Measurements from ENCODE around the gene OBSCN.

OBSCN gene

GRCh38 chr1:228373004-228373680, 165.3 kb downstream of the OBSCN start:
- no peak for TF ChIP-seq JUND (IDR thresholded peaks at IDR 0.05; ENCODE audit: low read depth)
- no peak for DNase-seq (ENCODE audit: low read depth in 1 of 2, low spot score in 1 of 2)
- in situ Hi-C loops (cut with HindIII; ENCODE audit: low pct_unique_long_range_greater_than_20kb, low sequenced_read_pairs) = no loop called here

DNA sequence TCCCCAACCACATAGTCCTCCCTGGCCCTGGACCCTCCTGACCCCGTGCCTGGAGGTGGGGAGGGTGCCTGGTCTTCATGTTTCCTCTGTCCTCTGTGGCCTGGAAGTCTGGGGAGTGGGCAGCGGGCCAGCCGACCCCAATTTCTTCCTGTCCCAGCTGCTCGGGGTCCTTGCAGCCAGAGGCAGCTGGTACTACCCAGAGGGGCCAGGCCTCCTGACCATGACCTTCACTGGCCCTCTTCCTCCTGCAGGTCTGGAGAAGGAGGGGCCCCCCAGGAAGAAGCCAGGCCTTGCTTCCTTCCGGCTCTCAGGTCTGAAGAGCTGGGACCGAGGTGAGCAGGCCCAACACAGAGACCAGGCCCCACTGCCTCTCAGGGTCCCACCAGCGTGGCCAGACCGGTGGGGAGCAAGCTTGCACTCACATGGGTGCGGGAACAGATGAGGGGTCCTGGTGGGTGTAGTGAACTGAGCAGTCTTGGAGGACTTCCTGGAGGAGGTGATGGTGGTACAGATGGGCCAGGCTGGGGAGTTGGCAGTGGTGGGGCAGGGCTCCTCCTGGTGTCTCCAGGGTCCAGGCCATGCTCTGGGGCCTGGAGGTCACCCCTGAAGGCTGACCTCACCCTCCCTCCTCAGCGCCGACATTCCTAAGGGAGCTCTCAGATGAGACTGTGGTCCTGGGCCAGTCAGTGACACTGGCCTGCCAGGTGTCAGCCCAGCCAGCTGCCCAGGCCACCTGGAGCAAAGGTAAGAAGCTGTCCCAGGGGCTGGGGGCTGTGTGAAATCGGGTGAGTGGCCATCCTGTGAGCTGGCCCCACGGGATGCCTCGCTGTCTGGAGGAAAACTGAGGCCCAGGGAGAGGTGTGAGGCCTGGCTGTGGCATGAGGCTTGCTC, 166.1 kb downstream of the OBSCN start:
- no peak for TF ChIP-seq JUND (IDR thresholded peaks at IDR 0.05; ENCODE audit: low read depth)
- in situ Hi-C loops (cut with HindIII; ENCODE audit: low pct_unique_long_range_greater_than_20kb, low sequenced_read_pairs) = no loop called here
- no peak for DNase-seq (ENCODE audit: low read depth in 1 of 2, low spot score in 1 of 2)

DNA sequence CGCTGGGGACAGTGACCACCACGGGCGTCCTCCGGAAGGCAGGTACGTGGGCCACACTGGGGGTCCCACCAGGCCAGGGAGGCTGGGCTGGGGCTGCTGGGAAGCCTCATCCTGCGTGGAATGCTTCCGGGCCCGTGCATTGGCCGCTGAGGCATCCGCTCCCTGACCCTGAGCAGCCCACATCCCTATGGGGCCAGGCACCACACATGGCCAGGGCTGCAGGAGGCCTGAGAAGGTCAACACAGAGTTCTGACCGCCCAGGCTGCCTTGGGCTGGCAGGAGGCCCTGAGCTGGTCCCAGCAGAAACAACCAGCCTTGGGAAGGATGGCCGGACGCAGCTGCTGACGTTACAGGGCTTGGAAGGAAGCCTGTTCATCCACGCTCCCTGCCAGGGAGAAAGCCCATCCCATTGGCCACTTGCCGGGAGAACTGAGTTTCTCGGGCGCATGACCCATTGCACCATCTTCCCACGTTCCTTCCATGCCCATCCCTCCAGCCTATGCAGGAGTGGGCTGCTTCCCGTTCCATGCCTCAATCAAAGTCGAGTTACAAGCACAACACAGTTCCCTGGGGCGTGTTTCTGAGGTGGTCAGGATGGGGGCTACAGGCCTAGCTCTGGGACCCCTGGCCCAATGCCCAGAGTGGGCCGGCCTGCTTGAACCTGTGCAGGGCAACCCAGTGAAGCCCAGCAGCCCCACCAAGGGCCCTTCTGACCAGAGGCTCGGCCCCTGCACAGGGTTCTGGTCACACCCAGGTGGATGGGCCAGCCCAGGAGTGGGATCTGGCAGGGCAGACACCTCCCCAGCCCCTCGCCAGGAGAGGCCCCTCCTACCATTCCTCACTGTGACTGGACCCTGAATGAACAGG, 167.1 kb downstream of the OBSCN start:
- in situ Hi-C loops (cut with HindIII; ENCODE audit: low pct_unique_long_range_greater_than_20kb, low sequenced_read_pairs) = no loop called here
- DNase-seq (ENCODE audit: low read depth in 1 of 2, low spot score in 1 of 2) = no peak
- TF ChIP-seq JUND (IDR thresholded peaks at IDR 0.05; ENCODE audit: low read depth) = no peak

- in situ Hi-C loops (cut with HindIII; ENCODE audit: low pct_unique_long_range_greater_than_20kb, low sequenced_read_pairs) = no loop called here
- no peak for TF ChIP-seq JUND (IDR thresholded peaks at IDR 0.05; ENCODE audit: low read depth)
- no peak for DNase-seq (ENCODE audit: low read depth in 1 of 2, low spot score in 1 of 2)
Observed at GRCh38 chr1:228375578-228376261, 167.9 kb downstream of the OBSCN start.

DNA sequence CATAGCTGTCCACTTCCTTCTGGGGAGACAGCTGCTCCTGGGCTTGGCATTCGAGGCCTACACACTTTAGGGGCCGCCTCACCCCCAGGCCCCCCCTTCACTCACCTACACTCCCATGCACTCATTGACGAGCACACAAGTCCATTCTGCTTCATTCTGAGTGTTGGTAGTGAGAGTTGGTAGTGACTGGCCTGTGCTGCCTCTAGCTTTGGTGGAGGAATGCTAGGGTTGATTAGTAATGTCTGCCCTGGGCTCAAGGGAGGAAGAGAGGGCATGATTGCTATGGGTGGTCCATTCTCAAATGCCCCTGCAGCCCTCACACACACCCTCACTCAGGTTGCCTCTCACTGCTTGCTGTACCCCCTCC, 168.4 kb downstream of the OBSCN start:
- TF ChIP-seq JUND (IDR thresholded peaks at IDR 0.05; ENCODE audit: low read depth) = no peak
- in situ Hi-C loops (cut with HindIII; ENCODE audit: low pct_unique_long_range_greater_than_20kb, low sequenced_read_pairs) = no loop called here

DNA sequence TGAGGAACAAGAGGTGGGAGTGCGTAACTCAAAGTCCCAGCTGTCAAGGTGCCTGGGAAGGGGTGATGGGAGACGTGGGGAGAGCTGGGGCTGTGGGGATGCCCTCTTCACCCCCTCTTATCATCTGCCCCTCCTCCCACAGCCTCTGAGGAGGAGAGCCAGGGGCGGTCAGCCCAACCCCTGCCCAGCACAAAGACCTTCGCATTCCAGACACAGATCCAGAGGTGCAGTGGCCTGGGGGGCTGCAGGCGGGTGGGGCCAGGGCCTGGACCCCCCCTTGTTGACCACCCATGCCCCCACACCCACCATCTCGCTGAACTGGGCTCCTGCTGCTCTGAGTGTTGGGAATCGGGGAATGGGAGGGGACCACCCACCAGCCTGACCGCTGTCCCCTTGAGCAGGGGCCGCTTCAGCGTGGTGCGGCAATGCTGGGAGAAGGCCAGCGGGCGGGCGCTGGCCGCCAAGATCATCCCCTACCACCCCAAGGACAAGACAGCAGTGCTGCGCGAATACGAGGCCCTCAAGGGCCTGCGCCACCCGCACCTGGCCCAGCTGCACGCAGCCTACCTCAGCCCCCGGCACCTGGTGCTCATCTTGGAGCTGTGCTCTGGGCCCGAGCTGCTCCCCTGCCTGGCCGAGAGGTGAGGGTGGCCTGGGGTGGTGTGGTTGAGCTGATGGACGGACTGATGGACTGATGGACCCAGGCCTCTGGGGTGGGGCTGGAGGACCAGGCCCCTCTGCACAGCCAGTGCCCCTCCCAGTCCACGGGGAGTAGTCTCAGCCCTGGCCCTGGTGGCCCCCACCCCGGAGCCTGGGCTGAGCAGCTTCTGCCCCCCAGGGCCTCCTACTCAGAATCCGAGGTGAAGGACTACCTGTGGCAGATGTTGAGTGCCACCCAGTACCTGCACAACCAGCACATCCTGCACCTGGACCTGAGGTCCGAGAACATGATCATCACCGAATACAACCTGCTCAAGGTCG, 169.1 kb downstream of the OBSCN start:
- no peak for DNase-seq (ENCODE audit: low read depth in 1 of 2, low spot score in 1 of 2)
- TF ChIP-seq JUND (IDR thresholded peaks at IDR 0.05; ENCODE audit: low read depth) = no peak
- in situ Hi-C loops (cut with HindIII; ENCODE audit: low pct_unique_long_range_greater_than_20kb, low sequenced_read_pairs) = no loop called here

More for the DNA sequence above, 168.4 kb downstream of the OBSCN start:
- peak in 1 of 2 experiments; percentile 41 for DNase-seq (ENCODE audit: low read depth in 1 of 2, low spot score in 1 of 2)

DNA sequence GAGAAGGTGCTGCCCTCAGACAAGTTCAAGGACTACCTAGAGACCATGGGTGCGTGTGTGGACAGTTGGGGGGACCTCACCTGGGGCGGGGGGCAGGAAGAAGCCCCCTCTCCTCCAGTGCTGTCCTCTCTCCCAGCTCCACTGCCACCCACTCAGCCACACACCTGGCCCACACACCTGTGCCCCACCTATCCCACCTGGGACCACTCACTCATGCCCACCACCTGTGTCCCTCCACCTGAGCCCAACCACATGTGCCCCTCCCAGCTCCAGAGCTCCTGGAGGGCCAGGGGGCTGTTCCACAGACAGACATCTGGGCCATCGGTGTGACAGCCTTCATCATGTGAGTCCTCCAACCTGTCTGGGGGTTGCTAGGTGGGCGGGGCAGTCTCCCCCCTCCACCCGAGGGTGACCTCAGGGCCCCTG, 169.8 kb downstream of the OBSCN start:
- in situ Hi-C loops (cut with HindIII; ENCODE audit: low pct_unique_long_range_greater_than_20kb, low sequenced_read_pairs) = no loop called here
- no peak for DNase-seq (ENCODE audit: low read depth in 1 of 2, low spot score in 1 of 2)
- TF ChIP-seq JUND (IDR thresholded peaks at IDR 0.05; ENCODE audit: low read depth) = no peak

GRCh38 chr1:228378090-228378872, 170.4 kb downstream of the OBSCN start:
- peak; percentile 91 to 97 for DNase-seq (ENCODE audit: low read depth in 1 of 2, low spot score in 1 of 2)
- in situ Hi-C loops (cut with HindIII; ENCODE audit: low pct_unique_long_range_greater_than_20kb, low sequenced_read_pairs) = no loop called here
- TF ChIP-seq JUND (IDR thresholded peaks at IDR 0.05; ENCODE audit: low read depth) = no peak

DNA sequence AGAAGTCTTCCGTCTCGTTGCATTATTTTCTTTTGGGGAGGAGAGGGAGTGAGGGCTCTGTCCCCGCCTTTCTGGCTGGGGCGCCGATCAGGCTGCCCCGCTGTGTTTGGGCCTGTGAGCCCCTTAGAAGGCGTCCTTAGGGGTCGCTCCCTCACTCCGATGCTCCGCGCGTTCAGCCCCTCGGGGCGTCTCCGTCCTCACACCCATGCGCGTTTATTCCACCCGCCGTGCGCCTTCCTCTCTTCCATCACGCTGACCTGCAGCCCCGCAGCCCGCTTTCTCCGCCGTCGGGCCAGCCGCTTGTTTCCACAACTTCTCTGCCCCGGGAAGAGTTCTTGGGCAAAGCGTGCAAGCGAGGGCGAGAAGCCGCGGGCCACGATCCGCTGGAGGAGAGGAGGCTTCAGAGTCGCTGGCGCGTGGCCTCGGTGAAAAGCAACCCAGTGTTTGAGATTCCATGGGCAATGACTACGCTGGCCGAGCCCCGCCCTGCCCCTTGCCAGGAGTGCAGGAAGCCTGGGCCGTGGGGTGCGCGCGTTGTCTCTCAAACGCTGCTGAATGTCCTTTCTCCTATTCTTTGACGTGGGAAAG, 171.1 kb downstream of the OBSCN start:
- in situ Hi-C loops (cut with HindIII; ENCODE audit: low pct_unique_long_range_greater_than_20kb, low sequenced_read_pairs) = no loop called here
- TF ChIP-seq JUND (IDR thresholded peaks at IDR 0.05; ENCODE audit: low read depth) = no peak
- DNase-seq (ENCODE audit: low read depth in 1 of 2, low spot score in 1 of 2) = peak in 1 of 2 experiments; percentile 48

DNA sequence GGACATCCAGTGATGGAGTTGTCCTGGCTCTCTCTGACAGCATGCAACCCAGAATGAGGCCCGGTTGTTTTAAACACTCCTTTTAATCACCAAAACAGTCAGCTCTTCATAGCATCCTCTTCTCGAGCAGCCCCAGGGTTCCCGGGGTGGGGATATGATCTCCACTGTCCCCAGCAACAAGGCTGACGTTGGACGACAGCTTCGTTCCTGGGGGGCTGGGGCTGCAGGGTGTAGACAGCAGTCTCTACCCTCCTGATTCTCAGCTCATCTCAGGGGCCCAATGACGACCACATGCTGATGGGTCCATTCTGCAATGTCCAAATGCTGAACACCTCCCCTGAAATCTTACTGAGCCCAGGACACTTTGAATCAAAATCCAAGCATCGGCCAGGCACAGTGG, 171.8 kb downstream of the OBSCN start:
- in situ Hi-C loops (cut with HindIII; ENCODE audit: low pct_unique_long_range_greater_than_20kb, low sequenced_read_pairs) = no loop called here
- no peak for TF ChIP-seq JUND (IDR thresholded peaks at IDR 0.05; ENCODE audit: low read depth)
- DNase-seq (ENCODE audit: low read depth in 1 of 2, low spot score in 1 of 2) = no peak
